ENCODE data around the gene NPW.

Gene NPW

GRCh38 chr16:2034696-2035430 is 15.3 kb downstream of the NPW start:
- peak overlapping the region; percentile 43 for H3K27ac ChIP-seq
- TF ChIP-seq CTCF (conservative IDR thresholded peaks at IDR 0.05), result no peak

- H3K27ac ChIP-seq, result peak overlapping the region; percentile 43
These were observed 16.0 kb downstream of the NPW start for GRCh38 chr16:2035431-2036199.

GRCh38 chr16:2036200-2036966 is 16.8 kb downstream of the NPW start:
- peak overlapping the region; percentile 43 for H3K27ac ChIP-seq
- TF ChIP-seq CTCF (conservative IDR thresholded peaks at IDR 0.05), result no peak

More at GRCh38 chr16:2035431-2036199, 16.0 kb downstream of the NPW start:
- TF ChIP-seq CTCF (conservative IDR thresholded peaks at IDR 0.05), result no peak

- TF ChIP-seq CTCF (conservative IDR thresholded peaks at IDR 0.05), result no peak
- no peak overlapping the region for H3K27ac ChIP-seq
These were observed 17.5 kb downstream of the NPW start for GRCh38 chr16:2037115-2037514.

GRCh38 chr16:2037647-2038381 is 18.2 kb downstream of the NPW start:
- no peak for TF ChIP-seq CTCF (conservative IDR thresholded peaks at IDR 0.05)
- no peak overlapping the region for H3K27ac ChIP-seq

- H3K27ac ChIP-seq, result peak overlapping the region; percentile 83
- TF ChIP-seq CTCF (conservative IDR thresholded peaks at IDR 0.05), result no peak
These were observed 19.0 kb downstream of the NPW start for GRCh38 chr16:2038382-2039231.

All from VCaP (cell line).